NB4 (cell line): ENCODE results near the gene ZNF37A.

Experiments used
- CTCF ChIP-seq: IDR thresholded peaks from one replicate; pipeline ENCODE4 v1.5.1; 2012; ENCODE audit warnings: low read depth, low read length
- MAX ChIP-seq: IDR thresholded peaks from 2 replicates; pipeline ENCODE4 v1.6.1; 2011; ENCODE audit warnings: low read depth, low read length
- MYC ChIP-seq: IDR thresholded peaks from 2 replicates; pipeline ENCODE4 v1.6.1; 2011; ENCODE audit warnings: low read depth, low read length
- POLR2A ChIP-seq: IDR thresholded peaks from 2 replicates; pipeline ENCODE4 v1.6.1; 2011; ENCODE audit warnings: mild to moderate bottlenecking; ENCODE audit not compliant: insufficient read length; ENCODE audit errors: extremely low read depth

- TF ChIP-seq CTCF: no peak
- TF ChIP-seq MAX: no peak
- TF ChIP-seq POLR2A: no peak
- no peak for TF ChIP-seq MYC
These were observed 62.5 kb downstream of the ZNF37A start for GRCh38 chr10:38156416-38157269.
